CD4-positive, alpha-beta T cell treated with Interferon alpha-2 for 1 hour (primary cell): Measurements from ENCODE around the gene CKS1B.
A peak's percentile ranks its signal among the peaks of the same experiment; 100 is the strongest.

Source experiments
- DNase-seq, 2 donors: peaks; one replicate each; pipeline ENCODE4 v3.0.0-alpha.2; 2020 to 2022

The CKS1B gene

DNA sequence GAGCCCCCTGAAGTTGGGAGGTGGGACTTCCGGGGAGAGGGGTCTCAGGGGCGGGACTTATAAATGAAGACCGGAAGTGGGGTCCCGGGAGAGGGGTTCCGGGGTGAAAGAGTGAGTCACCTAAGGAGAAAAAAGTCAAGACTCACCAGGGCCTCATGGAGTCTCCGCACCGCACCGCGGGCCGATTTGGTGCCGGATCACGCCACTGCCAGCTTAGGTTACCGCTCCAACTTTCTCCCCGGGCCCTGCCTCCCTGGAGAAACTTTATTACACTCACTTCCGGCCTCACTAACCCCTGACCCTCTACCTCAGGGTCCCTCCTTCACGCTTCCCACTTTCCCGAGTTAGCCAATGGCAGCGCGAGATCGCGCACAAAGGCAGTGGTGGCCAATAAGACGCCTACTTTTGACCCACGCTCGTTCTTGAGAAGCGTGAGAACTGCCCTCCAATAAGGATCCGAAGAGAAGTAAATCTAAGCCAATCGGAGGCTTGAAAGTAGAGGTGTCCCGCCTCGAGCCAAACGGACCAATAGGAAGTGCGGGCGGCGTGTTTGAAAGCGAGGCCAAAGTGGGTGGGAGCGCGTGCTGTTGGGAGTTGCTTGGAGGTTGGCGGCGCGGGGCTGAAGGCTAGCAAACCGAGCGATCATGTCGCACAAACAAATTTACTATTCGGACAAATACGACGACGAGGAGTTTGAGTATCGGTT lies at the start of gene CKS1B:
Gene CKS1B (plus strand): TSS at position 580 of the 706 bp plus-strand sequence. CDS start 65 bp downstream, at position 645.
- DNase-seq, result peak; percentile 99

DNA sequence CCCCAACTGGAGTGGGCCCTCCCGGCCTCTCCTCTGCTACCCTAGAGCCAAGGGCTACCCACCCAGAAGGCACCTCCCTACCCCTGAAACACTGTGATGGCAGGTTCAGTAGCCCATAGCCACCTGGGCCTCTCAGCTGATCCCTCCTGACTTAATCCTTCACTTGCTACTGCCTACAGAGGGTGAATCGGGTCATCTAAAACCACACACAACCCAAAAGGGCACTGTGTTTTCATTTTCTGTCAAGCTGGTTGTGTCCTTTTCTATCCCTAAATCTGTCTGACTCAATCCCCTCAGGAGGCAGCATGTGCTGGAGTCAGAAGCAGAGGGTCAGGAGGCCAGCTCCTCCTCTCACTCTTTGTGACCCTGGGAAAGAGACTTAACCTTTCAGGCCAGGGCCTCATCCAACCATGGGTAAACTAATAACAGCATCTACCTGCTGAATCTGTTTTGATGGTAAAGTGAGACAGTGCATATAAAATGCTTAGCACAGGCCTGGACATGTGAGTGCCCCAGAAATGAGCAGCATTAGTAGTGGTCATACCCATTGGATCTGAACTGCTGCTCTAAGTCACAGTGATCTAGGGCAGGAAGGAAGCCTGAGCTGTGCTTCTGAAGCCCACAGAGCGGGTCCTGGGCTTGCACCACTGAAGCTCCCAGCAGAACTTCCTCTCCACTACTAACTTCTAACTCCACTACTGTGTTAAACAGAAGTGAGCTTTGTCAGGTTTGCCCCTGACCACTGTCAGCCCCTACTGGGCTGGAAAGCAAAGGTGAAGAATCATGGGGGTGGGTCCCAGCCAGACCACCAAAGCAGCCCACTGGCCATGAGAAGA lies 48.9 kb upstream of the CKS1B start:
- DNase-seq, result no peak

DNA sequence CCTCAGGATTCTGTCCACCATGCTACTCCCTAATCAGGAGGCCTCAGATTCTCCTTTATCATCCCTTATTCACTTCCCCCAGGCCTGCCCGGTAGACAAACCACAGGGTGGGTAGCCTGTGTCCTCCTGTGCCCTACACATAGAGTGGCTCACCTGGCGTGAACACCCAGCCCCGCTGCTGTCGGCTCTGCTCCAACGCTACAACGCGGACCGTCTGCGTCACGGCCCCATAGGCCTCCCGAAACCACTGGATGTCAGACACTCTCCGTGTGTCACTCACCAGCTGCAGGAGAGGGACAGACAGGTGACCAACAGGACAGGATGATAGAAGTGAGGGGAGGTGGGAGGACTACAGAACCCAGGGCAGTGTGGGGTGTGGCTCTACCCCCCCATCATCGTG lies 48.3 kb upstream of the CKS1B start:
- no peak for DNase-seq

DNA sequence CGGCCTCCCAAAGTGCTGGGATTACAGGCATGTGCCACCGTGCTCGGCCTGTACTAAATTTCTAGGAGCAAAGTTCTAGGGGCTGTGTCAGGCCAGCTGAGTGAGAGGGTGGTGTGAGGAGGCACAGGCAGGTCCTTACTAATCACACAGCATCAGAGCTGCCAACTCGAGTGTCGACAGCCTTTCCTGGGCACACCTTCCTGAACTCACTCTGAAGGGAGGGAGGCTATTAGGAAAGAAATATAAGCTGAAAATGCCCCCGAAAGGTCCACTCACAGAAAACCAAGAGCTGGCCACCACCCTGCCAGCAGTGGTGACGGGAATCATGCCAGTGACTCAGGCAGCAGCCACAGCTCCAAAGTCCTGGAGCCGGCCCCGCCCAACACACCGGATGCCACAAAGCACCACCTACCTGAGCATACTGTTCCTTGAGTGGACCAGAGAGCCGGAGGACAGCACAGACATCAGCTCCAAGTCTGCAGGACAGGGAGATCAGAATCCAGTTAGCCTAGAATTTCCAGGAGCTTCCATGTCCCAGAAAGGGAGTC lies 42.5 kb upstream of the CKS1B start:
- DNase-seq, result no peak

DNA sequence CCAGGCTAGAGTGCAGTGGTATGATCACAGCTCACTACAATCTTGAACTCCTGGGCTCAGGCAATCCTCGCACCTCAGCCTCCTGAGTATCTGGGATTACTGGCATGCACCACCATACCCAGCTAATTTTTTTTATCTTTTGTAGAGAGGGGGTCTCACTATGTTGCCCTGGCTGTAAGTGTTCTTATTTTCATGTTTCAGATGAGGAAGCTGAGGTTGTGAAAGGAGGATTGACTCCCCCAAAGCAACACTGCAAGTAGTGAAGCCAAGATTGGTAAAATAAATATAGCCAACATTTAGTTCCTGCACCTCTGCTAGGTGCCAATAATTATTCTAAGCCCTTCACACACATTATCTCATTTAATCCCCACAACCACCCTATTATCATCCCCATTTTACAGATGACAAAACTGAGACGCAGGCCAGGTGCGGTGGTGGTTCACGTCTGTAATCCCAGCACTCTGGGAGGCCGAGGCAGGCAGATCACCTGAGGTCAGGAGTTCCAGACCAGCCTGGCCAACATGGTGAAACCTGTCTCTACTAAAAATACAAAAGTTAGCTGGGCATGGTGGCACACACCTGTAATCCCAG lies 40.0 kb upstream of the CKS1B start:
- DNase-seq, result no peak

DNA sequence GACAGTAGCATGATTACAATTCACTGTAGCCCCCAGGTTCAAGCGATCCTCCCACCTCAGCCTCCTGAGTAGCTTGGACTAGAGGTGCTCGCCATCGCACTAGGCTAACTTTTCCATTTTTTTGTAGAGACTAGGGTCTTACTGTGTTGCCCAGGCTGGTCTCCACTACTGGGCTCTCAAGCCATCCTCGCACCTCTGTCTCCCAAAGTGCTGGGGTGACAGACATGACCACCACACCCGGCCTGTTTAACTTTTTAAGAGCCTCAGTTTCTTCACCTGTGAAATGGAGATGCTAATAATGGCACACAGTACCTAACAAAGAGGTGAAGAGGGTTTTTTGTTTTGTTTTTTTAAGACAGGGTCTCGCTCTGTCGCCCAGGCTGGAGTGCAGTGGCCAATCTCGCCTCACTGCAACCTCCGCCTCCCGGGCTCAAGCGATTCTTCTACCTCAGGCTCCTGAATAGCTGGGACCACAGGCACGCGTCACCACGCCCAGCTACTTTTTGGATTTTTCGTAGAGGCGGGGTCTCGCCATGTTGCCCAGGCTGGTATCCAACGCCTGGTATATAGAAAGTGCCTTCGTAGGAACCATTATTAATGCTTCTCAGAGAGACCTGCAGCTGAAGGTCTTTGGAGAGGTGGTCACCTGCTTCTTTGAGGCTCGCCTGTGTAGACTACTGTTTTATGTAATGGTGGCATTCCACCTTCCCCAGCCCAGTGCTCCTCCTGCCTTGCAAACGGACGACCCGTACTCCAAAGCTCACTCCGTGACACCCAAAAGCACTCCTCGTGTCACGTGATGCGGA lies 38.5 kb upstream of the CKS1B start:
- DNase-seq, result no peak

DNA sequence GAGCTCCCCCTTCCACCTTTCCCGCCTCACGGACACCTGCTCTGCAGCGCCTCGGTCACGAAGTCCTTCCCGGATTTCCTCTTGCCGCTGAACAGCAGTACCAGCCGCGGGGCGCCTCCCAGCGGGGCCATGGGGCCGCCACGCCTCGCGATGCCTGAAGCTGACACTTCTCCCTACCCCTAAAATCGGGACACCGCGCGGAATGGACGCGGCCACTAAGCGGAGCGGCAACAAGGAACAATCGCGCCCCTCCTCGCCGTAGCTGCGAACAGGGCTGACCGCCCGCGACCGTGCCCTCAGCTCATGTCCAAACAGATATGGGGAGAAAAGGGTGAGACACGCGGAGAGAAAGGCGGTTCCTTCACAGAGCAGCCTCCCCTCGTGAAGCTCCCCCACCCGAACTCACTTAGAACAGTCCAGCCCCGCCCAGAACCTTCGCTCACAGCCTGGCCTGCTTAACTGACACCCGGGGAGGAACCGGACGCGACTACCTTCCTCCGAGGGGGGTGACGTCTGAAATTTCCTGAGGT lies 37.9 kb upstream of the CKS1B start, which contains the start of gene PMVK:
Gene PMVK (minus strand): TSS at position 165 of the 530 bp plus-strand sequence. CDS start 34 bp downstream, at position 131.
- peak; percentile 94 to 97 for DNase-seq

DNA sequence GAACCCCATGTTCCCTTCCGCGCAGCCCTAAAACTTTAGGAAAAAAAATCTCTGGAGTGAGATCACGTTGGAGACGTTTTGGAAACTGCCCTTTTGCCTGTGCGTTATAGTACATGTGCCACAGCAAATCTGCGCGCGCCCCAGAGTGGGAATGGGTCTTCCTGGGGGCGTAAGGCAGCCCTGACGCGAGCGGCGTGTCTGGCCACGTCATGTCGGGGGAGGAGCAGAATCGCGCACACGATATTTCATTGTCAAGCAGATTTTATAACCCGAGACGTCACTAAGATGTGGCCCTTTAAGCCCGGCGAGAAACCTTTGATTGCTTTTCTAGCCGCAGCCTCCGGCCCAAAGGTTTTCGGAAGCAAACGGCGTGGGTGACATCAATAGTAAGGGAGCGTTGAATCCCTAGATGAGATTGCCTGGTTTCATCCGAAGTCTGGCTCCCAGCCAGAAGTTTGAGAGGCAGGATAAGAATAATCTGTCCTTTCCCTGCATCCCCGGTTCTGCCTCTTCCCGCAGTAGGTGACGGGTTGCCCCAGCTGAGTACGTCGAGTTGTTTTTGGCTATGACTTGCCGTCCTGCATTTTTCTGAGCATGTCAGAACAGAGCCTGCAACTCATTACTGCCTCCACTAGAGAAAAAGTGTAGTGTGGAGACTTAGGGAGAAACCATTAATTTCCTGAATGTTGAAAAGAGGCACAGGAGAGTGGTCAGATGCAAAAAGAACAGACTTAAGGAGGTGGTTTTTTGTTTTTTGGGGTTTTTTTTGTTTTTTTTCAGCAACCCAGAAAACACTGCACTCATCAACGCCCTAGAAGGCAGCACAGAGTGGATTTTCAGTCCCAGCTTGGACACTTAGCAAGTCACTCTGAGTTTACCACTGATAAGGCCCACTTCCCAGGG lies 37.1 kb upstream of the CKS1B start:
- DNase-seq, result peak; percentile 93 to 94

DNA sequence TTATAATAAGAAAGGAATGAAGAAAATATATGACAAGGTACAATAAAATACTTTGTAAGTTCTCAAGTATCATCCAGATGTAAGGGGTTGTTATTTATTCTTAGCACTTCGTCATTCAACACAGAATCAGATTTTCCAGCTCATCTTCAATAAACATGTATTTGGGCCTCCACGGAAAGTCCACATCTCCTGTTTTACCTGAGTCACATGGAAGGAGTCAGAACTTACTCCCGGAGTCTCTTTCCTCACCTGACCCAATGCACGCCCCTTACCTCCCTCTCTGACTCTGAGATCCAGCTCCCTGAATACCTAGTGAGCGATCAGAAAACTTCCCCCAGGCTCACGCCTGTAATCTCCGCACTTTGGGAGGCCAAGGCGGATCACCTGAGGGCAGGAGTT lies 36.5 kb upstream of the CKS1B start:
- no peak for DNase-seq

DNA sequence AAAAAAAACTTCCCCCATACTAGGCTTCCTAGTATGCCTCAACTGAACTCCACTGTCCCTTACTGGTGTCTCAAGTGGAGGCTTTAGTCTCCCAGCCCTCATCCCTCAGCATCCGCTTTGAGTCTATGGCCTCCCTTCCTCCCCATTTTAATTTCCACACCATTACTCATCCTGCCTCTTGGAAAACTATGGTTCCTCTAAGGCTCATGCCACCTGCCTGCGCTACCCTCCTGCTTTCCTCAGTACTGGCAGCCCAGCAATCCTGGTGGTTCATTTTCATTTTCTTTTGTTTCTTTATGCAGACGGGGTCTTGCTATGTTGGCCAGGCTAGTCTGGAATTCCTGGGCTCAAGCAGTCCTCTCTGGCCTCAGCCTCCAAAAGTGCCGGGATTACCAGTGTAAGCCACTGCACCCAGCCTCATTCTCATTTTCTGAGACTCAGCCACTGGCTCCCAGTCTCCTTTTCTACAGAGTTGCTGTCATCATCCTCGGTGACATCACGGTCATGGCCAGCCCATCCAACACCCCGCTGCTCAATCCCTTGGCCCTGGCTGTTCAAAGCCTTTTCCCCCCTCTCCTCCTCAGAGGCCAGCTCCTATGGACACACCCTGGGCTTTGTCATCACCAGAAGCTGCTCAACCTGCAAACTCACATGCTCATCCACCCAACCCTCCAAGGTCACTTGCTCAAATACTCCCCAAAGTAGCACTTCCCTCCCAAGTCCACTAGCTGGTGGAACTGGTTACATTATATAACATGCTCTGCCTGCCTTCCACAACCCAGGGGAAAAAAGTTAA lies 35.7 kb upstream of the CKS1B start:
- no peak for DNase-seq

DNA sequence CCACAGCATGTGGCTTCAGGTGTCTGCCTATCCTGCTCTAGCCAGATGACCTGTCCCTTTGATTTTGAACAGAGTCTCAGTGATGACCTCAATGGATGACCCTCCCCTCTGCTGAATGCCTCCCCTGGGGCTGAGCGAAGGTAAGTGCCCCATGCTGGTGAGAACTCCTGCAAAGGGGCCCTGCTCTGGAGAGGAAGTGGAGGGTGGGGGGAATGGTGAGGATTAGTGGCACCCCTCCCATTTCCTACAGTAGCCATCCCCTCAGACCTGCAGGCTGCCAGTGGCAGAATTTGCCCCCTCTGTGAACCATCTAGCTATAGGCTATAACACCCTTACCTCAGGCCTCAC lies 34.3 kb upstream of the CKS1B start:
- DNase-seq, result peak in 1 of 2 donors; percentile 28

DNA sequence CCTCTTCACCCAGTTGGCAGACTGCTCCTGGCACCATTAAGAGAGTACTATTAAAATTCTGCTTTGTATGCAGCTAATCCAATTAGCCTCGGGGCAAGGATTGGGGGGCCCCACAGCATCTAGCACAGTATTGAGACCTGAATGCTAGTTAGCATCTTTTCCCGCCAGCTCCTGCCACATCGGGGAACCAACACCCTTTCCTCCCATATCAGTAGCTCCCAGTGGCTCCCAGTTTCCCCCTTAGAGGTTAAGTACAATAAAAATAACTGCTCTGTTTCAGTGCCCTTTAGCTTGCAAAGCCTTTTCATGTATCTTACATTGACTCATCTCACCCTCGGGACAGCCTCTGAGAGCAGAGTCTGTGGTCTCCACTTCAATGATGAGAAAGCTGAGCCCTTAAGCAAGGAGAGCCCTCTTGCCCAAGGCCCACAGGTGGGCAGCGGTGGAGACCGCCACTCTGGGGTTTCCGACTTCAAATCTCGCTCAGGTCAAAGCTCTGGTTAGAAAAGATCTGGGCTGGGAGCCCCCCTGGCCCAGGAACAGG lies 33.8 kb upstream of the CKS1B start:
- peak in 1 of 2 donors; percentile 31 for DNase-seq

DNA sequence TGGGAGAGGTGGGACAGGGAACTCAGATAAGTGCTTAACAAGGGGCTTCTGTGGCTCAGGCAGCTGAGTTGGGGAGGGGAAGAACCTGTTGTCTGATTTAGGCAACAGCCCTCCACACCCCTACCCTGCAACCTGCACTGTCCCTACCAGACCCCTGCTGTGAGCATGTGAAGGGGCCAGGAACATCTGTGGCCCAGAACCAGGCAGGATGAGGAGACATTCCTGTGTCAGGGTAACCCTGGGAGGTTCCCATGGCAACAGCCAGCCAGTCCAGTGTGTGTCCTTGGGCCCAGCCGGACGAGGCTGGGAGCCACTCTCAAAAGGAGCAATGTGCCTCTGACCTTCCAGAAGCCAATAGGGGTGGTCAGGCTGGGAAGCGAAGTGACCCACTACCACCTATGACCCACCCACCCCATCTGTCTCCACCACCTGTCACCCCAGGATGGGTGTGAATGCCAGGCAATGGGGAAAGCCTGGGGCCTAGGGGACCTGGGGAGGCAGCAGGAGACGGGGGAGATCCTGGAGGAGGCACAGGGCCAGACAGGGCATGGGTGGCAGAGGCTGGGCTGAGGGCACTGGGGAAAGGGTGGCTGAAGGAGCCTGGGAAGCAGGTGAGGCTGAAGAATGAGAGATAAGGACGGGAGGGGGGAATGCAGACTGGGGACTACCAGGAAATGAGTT lies 33.0 kb upstream of the CKS1B start:
- peak in 1 of 2 donors; percentile 25 for DNase-seq

DNA sequence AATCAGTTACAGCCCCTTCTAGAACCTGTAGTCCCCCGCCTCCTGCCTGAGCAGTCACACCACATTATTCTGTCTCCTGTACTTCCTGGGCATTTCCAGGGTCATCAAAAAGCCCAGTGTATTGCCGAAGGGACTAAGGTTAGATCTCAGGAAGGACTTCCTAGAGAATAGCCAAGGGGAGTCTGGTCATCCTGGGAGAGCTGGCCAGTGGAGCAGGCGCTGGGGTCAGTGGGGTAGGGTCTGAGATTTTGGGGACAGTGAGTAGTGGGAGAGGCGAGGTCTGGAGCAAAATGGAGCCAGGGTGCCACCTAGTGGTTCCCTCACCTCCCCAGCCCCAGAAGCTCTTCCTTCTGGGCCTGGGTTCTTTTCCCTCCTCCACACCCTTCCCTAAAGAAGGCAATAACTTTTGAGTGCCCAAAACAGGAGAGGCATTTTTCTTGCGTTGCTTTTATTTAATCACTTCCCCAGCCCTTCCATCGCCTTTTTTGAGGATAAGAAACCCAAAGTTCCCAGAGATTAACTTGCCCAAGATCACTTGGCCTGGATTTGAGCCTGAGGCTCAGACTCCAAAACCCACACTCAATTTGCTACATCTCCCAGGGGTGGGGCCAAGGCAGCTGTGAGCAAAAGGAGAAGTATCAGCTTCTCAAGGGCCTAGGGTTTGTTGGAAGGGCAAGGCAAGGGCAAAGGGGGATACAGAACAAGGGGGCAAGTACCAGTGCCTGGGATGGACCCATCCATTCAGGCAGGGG lies 30.7 kb upstream of the CKS1B start:
- peak; percentile 36 to 49 for DNase-seq

DNA sequence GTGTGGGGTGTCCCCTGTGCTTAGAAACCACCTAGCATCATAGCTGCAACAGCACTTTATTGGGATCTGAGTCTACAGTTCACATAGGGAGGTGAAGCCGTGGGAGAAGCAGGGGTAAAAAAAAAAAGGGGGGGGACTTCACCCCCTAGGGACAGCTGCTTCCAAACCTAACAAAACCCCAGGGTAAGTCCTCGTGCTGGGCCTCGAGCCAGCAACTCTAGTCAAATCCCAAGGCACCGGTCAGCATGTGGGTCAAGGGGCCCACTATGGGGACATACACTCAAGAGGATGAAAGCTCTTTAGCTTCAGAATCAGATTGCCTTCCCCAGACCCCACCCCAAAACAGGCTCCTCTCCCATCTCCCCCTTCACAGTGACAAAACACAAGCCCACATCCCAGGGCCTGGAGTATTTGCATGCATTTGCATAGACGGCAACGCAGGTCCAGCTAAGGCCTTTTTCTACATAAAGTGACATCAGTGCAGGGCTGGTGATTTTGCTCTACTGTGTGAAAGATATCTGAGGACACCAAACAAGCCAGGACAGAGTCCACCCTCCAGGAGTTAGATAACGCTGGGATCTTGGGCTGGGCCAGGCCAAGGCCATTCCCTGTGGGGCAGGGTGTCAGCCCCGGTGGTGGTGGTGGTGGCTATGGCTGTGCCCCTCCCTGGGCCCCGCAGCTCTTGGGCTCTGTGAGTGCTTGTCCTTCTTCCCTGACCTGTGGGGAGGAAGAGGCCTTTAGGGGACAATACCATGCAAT lies 29.9 kb upstream of the CKS1B start:
- no peak for DNase-seq

DNA sequence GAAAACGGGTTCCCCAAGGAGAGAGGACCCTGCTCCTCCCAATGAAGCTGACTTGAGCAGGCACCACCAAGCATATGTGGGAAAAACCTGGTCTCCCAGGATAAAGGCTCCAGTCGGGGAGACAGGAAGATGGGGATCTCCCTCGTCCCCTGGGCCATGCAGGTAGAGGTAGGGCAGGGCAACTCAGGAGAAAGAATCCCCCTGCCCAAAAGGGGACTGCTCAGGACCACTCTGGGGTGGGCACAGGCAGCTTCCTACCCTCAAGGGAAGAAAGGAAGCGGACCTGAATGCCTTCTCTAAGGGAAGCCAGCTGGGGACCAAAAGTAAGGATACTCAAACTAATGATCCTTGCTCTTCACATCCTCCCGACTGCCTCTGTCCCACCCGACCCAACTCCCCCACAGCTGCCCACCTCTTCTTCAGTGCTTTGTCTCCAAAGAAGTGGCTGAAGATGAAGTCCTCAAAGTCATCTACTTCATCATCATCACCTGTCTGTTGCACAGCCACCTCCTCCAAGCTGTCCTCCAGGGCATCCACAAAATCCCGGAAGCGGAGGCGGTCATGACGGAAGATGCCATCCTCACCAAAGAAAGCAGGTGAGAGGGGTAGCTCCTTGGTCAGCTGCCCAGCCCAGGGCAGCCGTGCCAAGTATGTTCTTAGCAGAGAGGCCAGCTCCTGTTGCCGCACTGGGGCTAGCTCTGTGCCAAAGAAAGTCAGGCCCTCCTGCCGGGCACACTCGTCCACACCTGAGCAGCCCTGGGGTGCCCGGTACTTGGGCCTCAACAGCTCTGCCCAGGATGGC lies 29.1 kb upstream of the CKS1B start:
- no peak for DNase-seq
